Measurements from ENCODE around the gene KRT76. TPM values are rescaled to one million over a fixed set of nuclear protein-coding genes. Genes with fewer than 3 reads are reported as not detected.

KRT76 gene
- not detected for total RNA-seq
- long read RNA-seq: 0 reads

GRCh38 chr12:52776913-52777395 is at the start of gene KRT76:
KRT76 (minus strand) TSS chr12:52777345; CDS start chr12:52777291, 54 bp downstream.
- Histone ChIP-seq H3K4me3 (no peak within 1 kb of the TSS), H3K9me3 (no peaks in the 10 kb centered on the region), H3K27me3 (ENCODE audit: low read depth) (peaks cover 15% of the 10 kb centered on the region), H3K27ac (no peak within 1 kb of the TSS), H3K4me1 (no peaks in the 10 kb centered on the region), H3K36me3 (no peaks in the 10 kb centered on the region)
- intact Hi-C loops (cut with DNase I): no loop called here
- TF ChIP-seq CTCF (IDR thresholded peaks at IDR 0.05): no peak
- ATAC-seq (no peak), DNase-seq (no peak)

GRCh38 chr12:52825961-52826360 is 48.8 kb upstream of the KRT76 start:
- no peak for ATAC-seq
- no peak for TF ChIP-seq CTCF (IDR thresholded peaks at IDR 0.05)
- no peaks in the 10 kb centered on the region for H3K9me3 ChIP-seq

GRCh38 chr12:52824741-52825410 is 47.7 kb upstream of the KRT76 start:
- Histone ChIP-seq H3K27ac (no peak overlapping the region), H3K4me3 (no peak overlapping the region), H3K36me3 (no peaks in the 10 kb centered on the region), H3K4me1 (peaks cover 7% of the 10 kb centered on the region), H3K27me3 (ENCODE audit: low read depth) (peaks cover 21% of the 10 kb centered on the region), H3K9me3 (no peaks in the 10 kb centered on the region)
- intact Hi-C loops (cut with DNase I): no loop called here
- ATAC-seq (no peak), DNase-seq (no peak)
- TF ChIP-seq CTCF (IDR thresholded peaks at IDR 0.05): no peak

More at GRCh38 chr12:52825961-52826360, 48.8 kb upstream of the KRT76 start:
- H3K27me3 ChIP-seq (ENCODE audit: low read depth): peaks cover 10% of the 10 kb centered on the region
- H3K36me3 ChIP-seq: no peaks in the 10 kb centered on the region
- no peak overlapping the region for H3K27ac ChIP-seq
- H3K4me3 ChIP-seq: no peak overlapping the region
- intact Hi-C loops (cut with DNase I): no loop called here
- DNase-seq: no peak
- peaks cover 7% of the 10 kb centered on the region for H3K4me1 ChIP-seq

- DNase-seq (no peak), ATAC-seq (no peak)
- intact Hi-C loops (cut with DNase I): no loop called here
- no peak overlapping the region for H3K27ac ChIP-seq
- H3K4me3 ChIP-seq: no peak overlapping the region
- H3K9me3 ChIP-seq: no peaks in the 10 kb centered on the region
- H3K36me3 ChIP-seq: no peaks in the 10 kb centered on the region
- no peak for TF ChIP-seq CTCF (IDR thresholded peaks at IDR 0.05)
- H3K27me3 ChIP-seq (ENCODE audit: low read depth): peaks cover 28% of the 10 kb centered on the region
- H3K4me1 ChIP-seq: peaks cover 7% of the 10 kb centered on the region
Observed at GRCh38 chr12:52823761-52824450, 46.8 kb upstream of the KRT76 start.

- DNase-seq (no peak), ATAC-seq (no peak)
- intact Hi-C loops (cut with DNase I): no loop called here
- Histone ChIP-seq H3K9me3 (no peaks in the 10 kb centered on the region), H3K4me3 (no peak overlapping the region), H3K4me1 (peaks cover 7% of the 10 kb centered on the region), H3K36me3 (no peaks in the 10 kb centered on the region), H3K27ac (no peak overlapping the region), H3K27me3 (ENCODE audit: low read depth) (peaks cover 36% of the 10 kb centered on the region)
- TF ChIP-seq CTCF (IDR thresholded peaks at IDR 0.05): no peak
Observed at GRCh38 chr12:52822771-52823510, 45.8 kb upstream of the KRT76 start.

Measured in lower lobe of right lung (tissue), 2 donors.